HFF-Myc (cell line): ENCODE measurements around the gene OSCAR.

Experiments
- DNase-seq: peaks from one replicate; pipeline ENCODE4 v3.0.0-alpha.2; 2011; ENCODE audit warnings: low read depth; ENCODE audit errors: extremely low read depth
- H3K4me3 ChIP-seq: replicated peaks from 2 replicates; pipeline ENCODE4 v1.5.1; 2011; ENCODE audit warnings: low read depth, mild to moderate bottlenecking, control low read depth, low read length
- CTCF ChIP-seq: IDR thresholded peaks from 2 replicates; pipeline ENCODE4 v1.5.1; 2012; ENCODE audit warnings: mild to moderate bottlenecking, low read depth, low read length, control low read depth; ENCODE audit errors: missing control alignments

OSCAR gene

GRCh38 chr19:54133957-54134590 lies 33.5 kb upstream of the OSCAR start:
- TF ChIP-seq CTCF: no peak
- DNase-seq: no peak
- H3K4me3 ChIP-seq: no peak overlapping the region

GRCh38 chr19:54133312-54133956 lies 32.8 kb upstream of the OSCAR start:
- H3K4me3 ChIP-seq: no peak overlapping the region
- no peak for TF ChIP-seq CTCF
- no peak for DNase-seq

- no peak overlapping the region for H3K4me3 ChIP-seq
- DNase-seq: no peak
- no peak for TF ChIP-seq CTCF
These were observed 29.0 kb upstream of the OSCAR start for GRCh38 chr19:54129617-54129996.

- H3K4me3 ChIP-seq: no peak overlapping the region
- TF ChIP-seq CTCF: no peak
- DNase-seq: no peak
These were observed 28.4 kb upstream of the OSCAR start for GRCh38 chr19:54128796-54129616.

GRCh38 chr19:54128441-54128725 lies 27.8 kb upstream of the OSCAR start:
- no peak for DNase-seq
- no peak for TF ChIP-seq CTCF
- no peak overlapping the region for H3K4me3 ChIP-seq

GRCh38 chr19:54127688-54128440 lies 27.3 kb upstream of the OSCAR start:
- no peak for DNase-seq
- no peak overlapping the region for H3K4me3 ChIP-seq
- TF ChIP-seq CTCF: no peak
